Dermis microvascular lymphatic vessel endothelial cell (primary cell): Measurements from ENCODE around the gene PGLYRP1. TPM values are rescaled to one million over a fixed set of nuclear protein-coding genes. Genes with fewer than 3 reads are reported as not detected.

ENCODE experiments used
- DNase-seq, 2 donors: peaks; one replicate each; pipeline versions ENCODE4 v3.0.0 to v3.0.0-alpha.2; 2010; ENCODE audit warnings: low read depth in 2 of 2
- total RNA-seq: library from RNA; depleted of rRNA; stranded (reverse); fragments of >200 nt; gene quantifications from 2 replicates; pipeline ENCODE4 v1.2.1, GENCODE V29; 2014

PGLYRP1 gene
- total RNA-seq, 1 donor from 2014 or later, result not detected

GRCh38 chr19:45971260-45971902, 51.5 kb downstream of the PGLYRP1 start:
- no peak for DNase-seq

GRCh38 chr19:45969676-45970075, 53.2 kb downstream of the PGLYRP1 start:
- no peak for DNase-seq

Other genes with a start within 250 kb of the PGLYRP1 start
- 5.0 and 8.0 TPM in 2 replicates for gene DMPK, start 240.6 kb downstream of the PGLYRP1 start, total RNA-seq
- gene DMWD, start 230.2 kb downstream of the PGLYRP1 start, total RNA-seq, result 15.8 and 22.3 TPM in 2 replicates
- under 0.01 TPM in 2 replicates for gene RSPH6A, start 207.7 kb downstream of the PGLYRP1 start, total RNA-seq
- 22.1 and 35.3 TPM in 2 replicates for gene SYMPK, start 159.9 kb downstream of the PGLYRP1 start, total RNA-seq
- gene FOXA3, start 158.7 kb downstream of the PGLYRP1 start, total RNA-seq, result 0.13 TPM in 1 of 2 replicates, not detected in the other
- gene IRF2BP1, start 136.9 kb downstream of the PGLYRP1 start, total RNA-seq, result 14.9 and 24.5 TPM in 2 replicates
- 0.64 and 1.8 TPM in 2 replicates for gene MYPOP, start 120.4 kb downstream of the PGLYRP1 start, total RNA-seq
- not detected in 2 replicates for gene NANOS2, start 108.3 kb downstream of the PGLYRP1 start, total RNA-seq
- gene NOVA2, start 49.2 kb downstream of the PGLYRP1 start, total RNA-seq, result 5.1 and 7.8 TPM in 2 replicates
- gene CCDC61, start 27.6 kb downstream of the PGLYRP1 start, total RNA-seq, result 4.6 and 5.2 TPM in 2 replicates
- not detected in 2 replicates for gene IGFL4, start 17.9 kb upstream of the PGLYRP1 start, total RNA-seq
- gene IGFL3, start 101.6 kb upstream of the PGLYRP1 start, total RNA-seq, result not detected in 2 replicates
- not detected in 2 replicates for gene IGFL2, start 125.2 kb upstream of the PGLYRP1 start, total RNA-seq
- not detected in 2 replicates for gene IGFL1, start 206.7 kb upstream of the PGLYRP1 start, total RNA-seq